Neural cell (in vitro differentiated cells): Measurements from ENCODE around the gene FN3K.

Experiments used
- EP300 ChIP-seq: fragments of 450-650 bp; conservative IDR thresholded peaks from 2 replicates; pipeline ENCODE4 v1.6.1; 2014; ENCODE audit warnings: antibody characterized with exemption, mild to moderate bottlenecking, moderate library complexity; ENCODE audit not compliant: poor library complexity, severe bottlenecking
- EZH2 ChIP-seq: fragments of 200-600, 300-800 bp; shearing (Covaris generic), sonication (generic); IDR thresholded peaks from 2 replicates; pipeline ENCODE4 v1.6.1; 2014; ENCODE audit warnings: antibody characterized with exemption, low read length, borderline replicate concordance, mild to moderate bottlenecking; ENCODE audit not compliant: insufficient read depth, poor library complexity, severe bottlenecking
- POLR2AphosphoS5 ChIP-seq: IDR thresholded peaks from 2 replicates; pipeline ENCODE4 v1.6.1; 2012
- RAD21 ChIP-seq: fragments of 450-650 bp; conservative IDR thresholded peaks from 2 replicates; pipeline ENCODE4 v1.6.1; 2014; ENCODE audit warnings: antibody characterized with exemption, mild to moderate bottlenecking, moderate library complexity
- SMC3 ChIP-seq: fragments of 450-650 bp; conservative IDR thresholded peaks from 2 replicates; pipeline ENCODE4 v1.6.1; 2014; ENCODE audit warnings: antibody characterized with exemption, mild to moderate bottlenecking, moderate library complexity; ENCODE audit not compliant: poor library complexity
- TAF1 ChIP-seq: IDR thresholded peaks from 2 replicates; pipeline ENCODE4 v1.6.1; 2012; ENCODE audit warnings: low read depth
- TF ChIP-seq, protein P1 (sequence below): fragments of 450-650 bp; IDR thresholded peaks from 2 replicates; pipeline ENCODE4 v1.5.1; 2014; ENCODE audit warnings: antibody characterized with exemption, mild to moderate bottlenecking, moderate library complexity; ENCODE audit not compliant: poor library complexity, severe bottlenecking
- TF ChIP-seq, protein P2 (sequence below): IDR thresholded peaks from 2 replicates; pipeline ENCODE4 v1.6.1; 2012; ENCODE audit warnings: borderline replicate concordance

DNA sequence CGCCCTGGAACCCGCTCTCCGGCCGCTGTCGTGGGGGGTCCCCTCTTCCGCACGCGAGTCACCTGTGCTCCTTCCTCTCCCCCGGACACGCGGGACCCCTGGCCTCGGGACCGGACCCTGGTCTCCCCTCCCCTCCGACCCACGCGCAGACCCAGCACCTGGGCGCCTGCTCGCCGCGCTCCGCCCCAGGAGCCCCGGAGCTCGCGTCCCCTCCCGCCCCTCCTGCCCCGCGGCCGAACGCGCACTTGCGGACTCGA is 37.7 kb upstream of the FN3K start:
- TF ChIP-seq, protein P1, sequence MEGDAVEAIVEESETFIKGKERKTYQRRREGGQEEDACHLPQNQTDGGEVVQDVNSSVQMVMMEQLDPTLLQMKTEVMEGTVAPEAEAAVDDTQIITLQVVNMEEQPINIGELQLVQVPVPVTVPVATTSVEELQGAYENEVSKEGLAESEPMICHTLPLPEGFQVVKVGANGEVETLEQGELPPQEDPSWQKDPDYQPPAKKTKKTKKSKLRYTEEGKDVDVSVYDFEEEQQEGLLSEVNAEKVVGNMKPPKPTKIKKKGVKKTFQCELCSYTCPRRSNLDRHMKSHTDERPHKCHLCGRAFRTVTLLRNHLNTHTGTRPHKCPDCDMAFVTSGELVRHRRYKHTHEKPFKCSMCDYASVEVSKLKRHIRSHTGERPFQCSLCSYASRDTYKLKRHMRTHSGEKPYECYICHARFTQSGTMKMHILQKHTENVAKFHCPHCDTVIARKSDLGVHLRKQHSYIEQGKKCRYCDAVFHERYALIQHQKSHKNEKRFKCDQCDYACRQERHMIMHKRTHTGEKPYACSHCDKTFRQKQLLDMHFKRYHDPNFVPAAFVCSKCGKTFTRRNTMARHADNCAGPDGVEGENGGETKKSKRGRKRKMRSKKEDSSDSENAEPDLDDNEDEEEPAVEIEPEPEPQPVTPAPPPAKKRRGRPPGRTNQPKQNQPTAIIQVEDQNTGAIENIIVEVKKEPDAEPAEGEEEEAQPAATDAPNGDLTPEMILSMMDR, result no peak
- TF ChIP-seq EP300 (no peak), EZH2 (no peak), POLR2AphosphoS5 (no peak), RAD21 (no peak), TAF1 (no peak), SMC3 (no peak)
- TF ChIP-seq, protein P2, sequence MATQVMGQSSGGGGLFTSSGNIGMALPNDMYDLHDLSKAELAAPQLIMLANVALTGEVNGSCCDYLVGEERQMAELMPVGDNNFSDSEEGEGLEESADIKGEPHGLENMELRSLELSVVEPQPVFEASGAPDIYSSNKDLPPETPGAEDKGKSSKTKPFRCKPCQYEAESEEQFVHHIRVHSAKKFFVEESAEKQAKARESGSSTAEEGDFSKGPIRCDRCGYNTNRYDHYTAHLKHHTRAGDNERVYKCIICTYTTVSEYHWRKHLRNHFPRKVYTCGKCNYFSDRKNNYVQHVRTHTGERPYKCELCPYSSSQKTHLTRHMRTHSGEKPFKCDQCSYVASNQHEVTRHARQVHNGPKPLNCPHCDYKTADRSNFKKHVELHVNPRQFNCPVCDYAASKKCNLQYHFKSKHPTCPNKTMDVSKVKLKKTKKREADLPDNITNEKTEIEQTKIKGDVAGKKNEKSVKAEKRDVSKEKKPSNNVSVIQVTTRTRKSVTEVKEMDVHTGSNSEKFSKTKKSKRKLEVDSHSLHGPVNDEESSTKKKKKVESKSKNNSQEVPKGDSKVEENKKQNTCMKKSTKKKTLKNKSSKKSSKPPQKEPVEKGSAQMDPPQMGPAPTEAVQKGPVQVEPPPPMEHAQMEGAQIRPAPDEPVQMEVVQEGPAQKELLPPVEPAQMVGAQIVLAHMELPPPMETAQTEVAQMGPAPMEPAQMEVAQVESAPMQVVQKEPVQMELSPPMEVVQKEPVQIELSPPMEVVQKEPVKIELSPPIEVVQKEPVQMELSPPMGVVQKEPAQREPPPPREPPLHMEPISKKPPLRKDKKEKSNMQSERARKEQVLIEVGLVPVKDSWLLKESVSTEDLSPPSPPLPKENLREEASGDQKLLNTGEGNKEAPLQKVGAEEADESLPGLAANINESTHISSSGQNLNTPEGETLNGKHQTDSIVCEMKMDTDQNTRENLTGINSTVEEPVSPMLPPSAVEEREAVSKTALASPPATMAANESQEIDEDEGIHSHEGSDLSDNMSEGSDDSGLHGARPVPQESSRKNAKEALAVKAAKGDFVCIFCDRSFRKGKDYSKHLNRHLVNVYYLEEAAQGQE, result no peak
